Esophagus (tissue), 2 donors: Measurements from ENCODE around the gene PITPNM1. TPM values are rescaled to one million over a fixed set of nuclear protein-coding genes. Genes with fewer than 3 reads are reported as not detected.
"Not testable (repeated sequence)": the region's sequence is repeated elsewhere in the genome, so short reads cannot be mapped to it uniquely, and the experiment has no call there.

Source experiments
- H3K27ac ChIP-seq, 2 donors: one replicate each; pipeline ENCODE4 v1.5.1; 2013; ENCODE audit warnings: low read depth in 2 of 2, mild to moderate bottlenecking in 2 of 2, inconsistent platforms in 1 of 2, low read length in 1 of 2, moderate library complexity in 1 of 2
- H3K27me3 ChIP-seq, 2 donors: one replicate each; pipeline ENCODE4 v1.6.1; 2013; ENCODE audit warnings: low read length in 2 of 2, control low read depth in 1 of 2, mild to moderate bottlenecking in 1 of 2; ENCODE audit not compliant: insufficient read depth in 2 of 2, control insufficient read depth in 1 of 2
- H3K36me3 ChIP-seq, 2 donors: one replicate each; pipeline ENCODE4 v1.6.1; 2013; ENCODE audit warnings: low read length in 1 of 2; ENCODE audit not compliant: control insufficient read depth in 2 of 2, insufficient read depth in 2 of 2
- H3K4me1 ChIP-seq, 2 donors: one replicate each; pipeline ENCODE4 v1.6.1; 2013; ENCODE audit warnings: low read length in 1 of 2; ENCODE audit not compliant: control insufficient read depth in 2 of 2, insufficient read depth in 2 of 2
- H3K4me3 ChIP-seq, 2 donors: one replicate each; pipeline ENCODE4 v1.5.1; 2013; ENCODE audit warnings: low read length in 2 of 2, mild to moderate bottlenecking in 2 of 2, low read depth in 1 of 2, moderate library complexity in 1 of 2
- H3K9me3 ChIP-seq, 2 donors: one replicate each; pipeline ENCODE4 v1.6.1; 2013; ENCODE audit warnings: mild to moderate bottlenecking in 2 of 2, low read depth in 1 of 2, low read length in 1 of 2, moderate library complexity in 1 of 2; ENCODE audit not compliant: control insufficient read depth in 2 of 2, insufficient read depth in 1 of 2
- WGBS, 2 donors: extraction: QIAGEN DNeasy Blood & Tissue Kit; methylation state at CpG; one replicate each; pipeline ENCODE4 v1.1.7; 2013; 5-methylcytosine and 5-hydroxymethylcytosine counted together
- polyA plus RNA-seq, 2 donors: library from polyadenylated mRNA; stranded (reverse); fragments of 200-250 nt; gene quantifications; one replicate each; pipeline ENCODE4 v1.2.3, GENCODE V29; 2013
- donor health status: healthy with polysubstance abuse.
- donor health status: Bipolar disorder and iron deficiency.

Gene PITPNM1
- 10 to 100 TPM; 18.2 to 29.3 TPM for polyA plus RNA-seq

DNA sequence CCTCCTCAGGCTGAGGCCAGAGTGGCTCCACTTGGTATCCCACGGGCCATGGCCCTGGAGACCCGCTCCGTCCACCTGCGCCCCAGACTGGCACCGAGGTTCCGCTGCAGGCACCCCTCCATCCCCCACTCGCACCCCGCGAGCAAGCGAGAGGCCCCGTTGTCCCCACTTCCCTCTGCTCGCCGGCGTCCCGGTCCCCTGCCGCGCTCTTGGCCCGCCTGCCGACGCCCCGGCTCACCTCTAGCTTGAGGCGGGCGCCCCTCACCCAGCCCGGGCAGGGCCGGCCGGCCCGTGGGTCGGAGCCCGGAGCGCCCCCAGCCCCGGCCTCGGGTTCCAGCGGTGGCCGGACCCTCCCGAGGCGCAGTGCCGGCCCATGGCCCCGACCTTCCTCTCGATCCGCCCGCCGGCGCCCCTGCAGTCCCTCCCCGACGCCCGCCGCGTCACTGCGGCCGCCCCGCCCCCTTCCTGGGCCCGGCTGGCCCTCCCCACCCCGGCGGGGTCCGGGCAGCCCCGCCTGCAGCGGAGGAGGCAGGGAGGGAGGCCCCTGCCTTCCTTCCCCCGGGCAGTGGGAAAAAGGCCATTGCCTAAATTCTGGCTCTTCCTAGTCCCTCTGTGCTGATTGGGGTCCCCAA is at the start of gene PITPNM1:
Gene PITPNM1 (minus strand): TSS at position 414 of the 632 bp plus-strand sequence. CDS start 1,183 bp downstream, outside the sequence.
- Histone ChIP-seq H3K27ac (peak within 1 kb of the TSS; percentile 98 to 99), H3K36me3 (peaks cover 0 to 15% of the 10 kb centered on the region in 2 donors), H3K4me1 (peaks cover 12 to 27% of the 10 kb centered on the region in 2 donors), H3K4me3 (peak within 1 kb of the TSS; percentile 58 to 74), H3K27me3 (no peaks in the 10 kb centered on the region), H3K9me3 (peaks cover 0 to 2% of the 10 kb centered on the region in 2 donors)
- 1% methylated on average over 55 to 58 of the region's 58 CpGs for WGBS, 2 donors

DNA sequence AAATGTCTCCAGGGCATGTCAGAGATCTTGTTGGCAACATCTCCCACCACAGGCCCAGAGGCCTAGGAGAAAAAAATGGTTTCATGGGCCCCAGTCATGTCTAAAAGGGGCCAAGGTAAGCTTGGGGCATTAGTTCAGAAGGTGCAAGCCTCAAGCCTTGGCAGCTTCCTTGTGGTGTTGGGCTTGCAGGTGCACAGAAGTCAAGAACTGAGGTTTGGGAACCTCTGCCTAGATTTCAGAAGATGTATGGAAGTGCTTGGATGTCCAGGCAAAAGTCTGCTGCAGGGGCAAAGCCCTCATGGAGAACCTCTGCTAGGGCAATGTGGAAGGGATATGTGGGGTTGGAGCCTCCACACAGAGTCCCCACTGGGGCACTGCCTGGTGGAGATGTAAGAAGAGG is 46.5 kb upstream of the PITPNM1 start:
- H3K9me3 ChIP-seq, H3K4me3 ChIP-seq, H3K27ac ChIP-seq, H3K4me1 ChIP-seq, H3K27me3 ChIP-seq, H3K36me3 ChIP-seq: not testable (repeated sequence)

DNA sequence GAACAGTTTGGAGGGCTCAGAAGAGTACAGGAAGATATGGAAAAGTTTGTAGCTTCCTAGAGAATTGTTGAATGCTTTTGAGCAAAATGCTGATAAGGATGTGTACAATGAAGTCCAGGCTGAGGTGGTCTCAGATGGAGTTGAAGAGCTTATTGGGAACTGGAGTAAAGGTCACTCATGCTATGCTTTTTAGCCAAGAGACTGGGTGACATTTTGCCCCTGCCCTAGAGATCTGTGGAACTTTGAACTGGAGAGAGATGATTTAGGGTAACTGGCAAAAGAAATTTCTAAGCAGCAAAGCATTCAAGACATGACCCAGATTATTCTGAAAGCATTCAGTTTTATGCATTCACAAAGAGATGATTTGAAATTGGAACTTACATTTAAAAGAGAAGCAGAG is 46.0 kb upstream of the PITPNM1 start:
- Histone ChIP-seq H3K27ac (no peak overlapping the region), H3K4me3 (no peak overlapping the region), H3K36me3 (no peaks in the 10 kb centered on the region), H3K4me1 (no peaks in the 10 kb centered on the region), H3K9me3 (peaks cover 0 to 3% of the 10 kb centered on the region in 2 donors), H3K27me3 (no peaks in the 10 kb centered on the region)

DNA sequence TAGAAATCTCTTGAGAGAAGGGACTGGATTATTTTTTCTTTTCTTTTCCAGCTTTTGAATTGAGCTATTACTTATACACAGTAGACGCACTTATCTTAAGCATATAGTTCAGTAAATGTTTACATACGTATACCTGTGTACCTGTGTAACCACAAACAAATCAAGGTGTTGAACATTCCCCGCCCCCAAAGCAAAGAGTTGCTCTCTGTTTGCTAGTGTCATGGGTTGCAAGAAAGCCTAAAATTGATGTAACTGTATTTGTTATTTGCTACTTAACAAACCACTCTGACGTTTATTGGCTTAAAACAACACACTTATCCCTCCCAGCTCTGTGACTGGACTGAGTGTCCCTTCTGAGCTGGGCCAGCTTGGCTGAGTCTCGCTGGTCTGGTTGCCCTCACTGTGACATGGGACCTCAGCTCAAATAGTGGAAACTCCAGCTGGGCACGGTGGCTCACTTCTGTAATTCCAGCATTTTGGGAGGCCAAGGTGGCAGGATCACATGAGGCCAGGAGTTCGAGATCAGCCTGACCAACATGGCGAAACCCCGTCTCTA is 43.5 kb upstream of the PITPNM1 start:
- no peaks in the 10 kb centered on the region for H3K36me3 ChIP-seq
- H3K27ac ChIP-seq, result no peak overlapping the region
- H3K4me1 ChIP-seq, result peaks cover 0 to 3% of the 10 kb centered on the region in 2 donors
- no peak overlapping the region for H3K4me3 ChIP-seq
- H3K27me3 ChIP-seq, result no peaks in the 10 kb centered on the region
- 81 to 85% methylated on average over 9 of the region's 9 CpGs for whole genome bisulfite sequencing, 2 donors
- peaks cover 0 to 3% of the 10 kb centered on the region in 2 donors for H3K9me3 ChIP-seq

DNA sequence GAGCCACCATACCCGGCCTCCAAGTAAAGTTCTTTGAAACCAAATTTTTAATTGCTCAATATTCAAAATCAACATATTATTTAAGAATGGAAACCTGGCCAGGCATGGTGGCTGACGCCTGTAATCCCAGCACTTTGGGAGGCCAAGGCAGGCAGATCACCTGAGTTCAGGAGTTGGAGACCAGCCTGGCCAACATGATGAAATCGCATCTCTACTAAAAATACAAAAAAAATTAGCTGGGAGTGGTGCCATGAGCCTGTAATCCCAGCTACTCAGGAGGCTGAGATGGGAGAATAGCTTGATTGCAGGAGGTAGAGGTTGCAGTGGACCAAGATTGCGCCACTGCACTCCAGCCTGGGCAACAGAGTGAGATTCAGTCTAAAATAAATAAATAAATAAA is 42.9 kb upstream of the PITPNM1 start:
- WGBS, 2 donors, result 85 to 88% methylated on average over 4 of the region's 4 CpGs
- not testable (repeated sequence) for H3K27ac ChIP-seq, H3K4me1 ChIP-seq, H3K27me3 ChIP-seq, H3K36me3 ChIP-seq, H3K9me3 ChIP-seq, H3K4me3 ChIP-seq

DNA sequence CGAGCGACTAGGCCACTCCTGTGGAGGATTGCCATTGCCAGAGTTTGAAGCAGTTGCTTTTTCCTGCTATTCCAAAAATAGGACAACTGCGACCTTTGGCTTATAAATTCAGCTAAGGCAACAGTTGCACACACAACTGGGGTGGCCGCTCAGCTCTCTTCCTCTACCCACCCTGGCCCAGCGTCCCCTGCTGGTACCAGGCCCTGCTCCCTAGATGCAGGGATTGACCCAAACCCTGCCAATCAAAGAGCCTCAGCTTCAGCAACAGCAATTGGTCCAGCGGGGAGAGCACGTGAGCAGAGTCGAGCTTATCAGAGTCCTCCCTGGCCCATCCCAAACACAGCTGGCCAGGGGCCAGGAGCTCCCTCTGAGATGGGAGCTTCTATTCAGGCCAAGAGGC is 40.1 kb upstream of the PITPNM1 start:
- peaks cover 0 to 3% of the 10 kb centered on the region in 2 donors for H3K4me1 ChIP-seq
- no peak overlapping the region for H3K4me3 ChIP-seq
- WGBS, 2 donors, result 58 to 66% methylated on average over 8 of the region's 8 CpGs
- H3K27me3 ChIP-seq, result no peaks in the 10 kb centered on the region
- H3K9me3 ChIP-seq, result no peaks in the 10 kb centered on the region
- no peaks in the 10 kb centered on the region for H3K36me3 ChIP-seq
- no peak overlapping the region for H3K27ac ChIP-seq

DNA sequence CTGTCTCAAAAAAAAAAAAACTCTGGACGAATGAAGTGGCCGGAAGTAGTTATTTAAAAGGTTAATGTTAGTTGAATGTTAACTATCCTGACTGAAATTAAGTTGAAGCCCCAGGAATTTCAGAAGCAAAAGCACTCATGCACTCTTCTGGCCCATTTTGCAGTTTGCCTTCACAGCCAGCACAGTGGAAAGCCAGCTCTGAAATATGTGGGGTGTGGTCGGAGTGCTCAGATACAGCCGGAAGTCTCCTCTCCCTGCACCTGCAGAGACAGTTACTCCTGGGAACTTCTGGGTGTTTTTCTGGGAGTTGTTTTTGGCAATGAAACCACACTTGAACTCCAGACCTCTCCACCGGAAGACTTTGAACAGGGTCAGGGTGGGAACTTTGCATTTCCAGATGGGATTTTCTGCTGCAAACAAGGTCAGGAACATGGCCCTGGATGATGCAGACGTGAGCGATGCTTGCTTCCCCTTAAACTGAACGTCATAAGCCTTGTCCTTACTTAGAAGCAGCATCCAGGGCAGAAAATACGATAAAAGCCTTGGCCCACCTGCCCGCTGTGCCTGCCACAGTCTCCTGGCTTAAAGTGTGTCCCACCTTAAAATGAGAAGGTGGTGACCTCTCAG is 39.6 kb upstream of the PITPNM1 start:
- WGBS, 2 donors, result 56 to 62% methylated on average over 10 of the region's 10 CpGs
- Histone ChIP-seq H3K36me3 (no peaks in the 10 kb centered on the region), H3K27me3 (no peaks in the 10 kb centered on the region), H3K4me1 (peaks cover 0 to 3% of the 10 kb centered on the region in 2 donors), H3K4me3 (no peak overlapping the region), H3K9me3 (no peaks in the 10 kb centered on the region), H3K27ac (no peak overlapping the region)

DNA sequence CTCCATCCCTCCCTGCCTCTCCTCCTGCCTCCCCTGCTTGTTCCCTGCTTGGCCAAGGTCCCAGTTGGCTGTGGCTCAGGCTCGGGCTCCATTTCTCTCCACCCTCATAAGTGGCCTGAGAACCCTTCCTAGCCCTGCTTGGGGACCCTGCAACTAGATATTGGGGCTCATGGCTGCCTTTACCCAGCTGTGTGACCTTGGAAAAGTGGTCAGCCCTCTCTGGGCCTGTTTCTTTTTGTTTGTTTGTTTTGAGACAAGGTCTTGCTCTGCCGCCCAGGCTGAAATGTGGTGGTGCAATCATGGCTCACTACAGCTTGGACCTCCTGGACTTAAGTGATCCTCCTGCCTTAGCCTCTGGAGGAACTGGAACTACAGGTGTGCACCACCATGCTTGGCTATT is 38.4 kb upstream of the PITPNM1 start:
- 41 to 60% methylated on average over 2 of the region's 2 CpGs for WGBS, 2 donors
- H3K36me3 ChIP-seq, result no peaks in the 10 kb centered on the region
- H3K9me3 ChIP-seq, result no peaks in the 10 kb centered on the region
- H3K4me3 ChIP-seq, result no peak overlapping the region
- no peak overlapping the region for H3K27ac ChIP-seq
- H3K4me1 ChIP-seq, result peaks cover 0 to 6% of the 10 kb centered on the region in 2 donors
- no peaks in the 10 kb centered on the region for H3K27me3 ChIP-seq

DNA sequence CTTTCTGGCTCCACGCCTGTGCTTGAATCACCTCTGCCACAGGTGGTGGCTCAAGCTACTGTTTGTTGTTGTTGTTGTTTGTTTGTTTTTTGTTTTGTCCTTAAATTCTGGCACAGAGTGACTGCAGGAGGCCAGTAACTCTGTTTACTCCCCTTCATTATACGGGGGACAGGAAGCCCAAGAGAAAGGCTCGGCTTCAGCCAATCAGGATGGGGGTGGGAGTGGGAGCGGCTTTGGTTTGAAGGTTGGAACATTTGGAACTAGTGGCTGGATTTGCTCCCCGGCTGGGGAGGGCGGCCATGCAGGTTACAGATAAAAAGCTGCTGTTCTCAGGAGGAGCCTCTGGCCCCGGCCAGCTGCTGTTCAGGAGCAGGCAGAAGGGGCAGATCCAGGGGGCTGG is 37.8 kb upstream of the PITPNM1 start:
- Histone ChIP-seq H3K27ac (no peak overlapping the region), H3K27me3 (no peaks in the 10 kb centered on the region), H3K4me1 (peaks cover 0 to 6% of the 10 kb centered on the region in 2 donors), H3K9me3 (no peaks in the 10 kb centered on the region), H3K36me3 (no peaks in the 10 kb centered on the region), H3K4me3 (no peak overlapping the region)
- 71 to 81% methylated on average over 6 to 7 of the region's 7 CpGs for WGBS, 2 donors

DNA sequence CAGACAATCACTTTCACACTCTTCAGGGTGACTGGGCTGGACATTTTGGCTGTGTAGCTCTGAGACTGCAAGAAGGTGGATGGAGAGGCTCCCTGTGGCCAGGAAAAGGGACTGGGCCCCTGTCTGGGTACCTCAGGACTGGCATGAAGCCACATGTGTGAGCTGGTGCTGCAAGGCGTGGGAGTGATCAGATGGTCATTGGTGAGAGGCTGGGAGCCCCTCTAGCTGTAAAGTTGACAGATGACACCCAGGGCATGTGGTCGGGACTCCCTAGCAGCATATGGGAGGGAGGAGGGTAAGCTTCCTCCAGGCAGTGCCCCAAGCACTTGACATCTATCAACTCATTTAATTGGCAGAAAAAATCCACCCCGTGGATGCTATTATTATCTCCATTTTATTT is 37.0 kb upstream of the PITPNM1 start:
- Histone ChIP-seq H3K36me3 (no peaks in the 10 kb centered on the region), H3K27me3 (no peaks in the 10 kb centered on the region), H3K9me3 (no peaks in the 10 kb centered on the region), H3K4me1 (peaks cover 0 to 6% of the 10 kb centered on the region in 2 donors), H3K27ac (no peak overlapping the region), H3K4me3 (no peak overlapping the region)
- 70 to 77% methylated on average over 3 of the region's 3 CpGs for WGBS, 2 donors
